K562 (cell line): ENCODE measurements around the gene RGL2.
"Not testable (repeated sequence)": the region's sequence is repeated elsewhere in the genome, so short reads cannot be mapped to it uniquely, and the experiment has no call there.

Experiments
- CREM ChIP-seq: IDR thresholded peaks from 2 replicates; pipeline ENCODE4 v1.6.1; 2014; ENCODE audit warnings: antibody characterized with exemption, low read depth
- EP300 ChIP-seq: IDR thresholded peaks from 2 replicates; pipeline ENCODE4 v1.6.1; 2012; ENCODE audit warnings: low read length, improper control_type of control experiment
- KAT8 ChIP-seq: fragments of 450-650 bp; IDR thresholded peaks from 2 replicates; pipeline ENCODE4 v1.6.1; 2016; ENCODE audit warnings: low read depth, mild to moderate bottlenecking
- MAX ChIP-seq: sonication (generic); formaldehyde crosslinking; IDR thresholded peaks from 2 replicates; pipeline ENCODE4 v1.9.0; 2022; ENCODE audit warnings: mild to moderate bottlenecking, missing genetic modification reagents
- RBM34 ChIP-seq: fragments of 200-400 bp; formaldehyde crosslinking; IDR thresholded peaks from 2 replicates; pipeline ENCODE4 v1.6.1; 2018; ENCODE audit warnings: low read length, borderline replicate concordance; ENCODE audit not compliant: insufficient read depth
- SETDB1 ChIP-seq: IDR thresholded peaks from one replicate; pipeline ENCODE4 v1.6.1; 2012; ENCODE audit warnings: low read length, control low read depth, inconsistent platforms
- SIN3B ChIP-seq: fragments of 450-650 bp; IDR thresholded peaks from 2 replicates; pipeline ENCODE4 v1.6.1; 2017; ENCODE audit warnings: low read depth, mild to moderate bottlenecking, moderate library complexity
- SMARCA5 ChIP-seq: fragments of 450-650 bp; IDR thresholded peaks from 2 replicates; pipeline ENCODE4 v1.6.1; 2016
- TAF1 ChIP-seq: IDR thresholded peaks from 2 replicates; pipeline ENCODE4 v1.6.1; 2011; ENCODE audit warnings: mild to moderate bottlenecking, low read length, moderate library complexity; ENCODE audit not compliant: insufficient read depth, control insufficient read depth, severe bottlenecking; ENCODE audit errors: extremely low read depth
- ZC3H4 ChIP-seq: sonication (generic); formaldehyde crosslinking; IDR thresholded peaks from 2 replicates; pipeline ENCODE4 v1.9.0; 2021; ENCODE audit warnings: missing genetic modification reagents, borderline replicate concordance
- ZNF609 ChIP-seq: sonication (generic); formaldehyde crosslinking; IDR thresholded peaks from 2 replicates; pipeline ENCODE4 v1.8.1; 2023; ENCODE audit warnings: missing genetic modification reagents, mild to moderate bottlenecking, borderline replicate concordance
- ZNF639 ChIP-seq, 2 experiments: fragments of 200-800 bp in 1 of 2; sonication (Bioruptor generic) in 1 of 2; sonication (generic) in 1 of 2; formaldehyde crosslinking in 1 of 2; IDR thresholded peaks in 1 of 2; conservative IDR thresholded peaks in 1 of 2; 2 replicates each; pipeline versions ENCODE4 v1.5.0 to v1.6.1; 2016 to 2020; ENCODE audit warnings: missing compliant biosample characterization in 1 of 2, missing genetic modification characterization in 1 of 2, missing genetic modification reagents in 1 of 2

GRCh38 chr6:33262490-33262889 is 36.3 kb downstream of the RGL2 start:
- not testable (repeated sequence) for TF ChIP-seq CREM; ZC3H4 (CRISPR knock-in tag); ZNF639 (CRISPR knock-in tag; conservative IDR thresholded peaks at IDR 0.05 in 1 of 2, IDR thresholded peaks at IDR 0.05 in 1 of 2); EP300; KAT8; SIN3B; RBM34; SETDB1; ZNF609; SMARCA5; TAF1; MAX (CRISPR knock-in tag)
